Measurements from ENCODE around the gene DIO2.

Gene DIO2

DNA sequence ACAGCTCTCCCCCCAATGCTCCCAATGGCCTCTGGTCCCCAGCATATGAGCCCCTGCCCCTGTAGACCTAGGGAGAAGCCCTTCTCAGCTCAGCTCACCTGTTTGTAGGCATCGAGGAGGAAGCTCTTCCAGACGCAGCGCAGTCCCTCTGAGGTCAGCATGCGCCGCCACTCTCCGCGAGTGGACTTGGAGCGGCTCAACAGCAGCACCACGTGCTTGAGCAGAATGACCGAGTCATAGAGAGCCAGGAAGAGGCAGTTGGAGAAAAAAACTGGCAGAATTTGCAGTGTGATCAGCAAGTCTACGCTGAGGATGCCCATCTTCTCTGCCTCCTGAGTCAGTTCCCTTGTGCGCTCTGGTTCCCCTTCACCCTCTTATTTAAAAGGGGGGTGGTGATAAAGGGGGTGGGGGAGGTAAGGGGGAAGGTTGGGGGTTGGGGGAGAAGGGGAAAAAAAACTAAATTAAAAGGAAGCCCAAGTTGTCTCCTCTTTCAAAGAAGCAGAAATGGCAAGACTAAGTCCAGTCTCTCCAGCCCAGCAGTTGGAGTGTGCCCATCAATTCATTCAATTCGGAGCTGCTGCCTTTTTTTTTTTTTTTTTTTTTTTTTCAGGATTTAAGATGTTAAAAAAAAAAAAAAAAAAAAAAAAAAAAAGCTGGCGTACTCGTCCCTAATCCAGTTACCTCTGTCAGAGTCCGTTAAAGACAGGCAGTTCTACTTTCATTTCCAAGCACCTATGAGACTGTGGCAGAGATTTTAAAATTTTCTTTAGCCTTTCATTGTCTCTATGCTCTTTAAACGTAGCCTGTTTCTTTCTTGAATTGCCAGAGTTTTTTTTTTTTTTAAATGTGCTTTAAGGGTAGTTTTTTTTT is at the start of gene DIO2:
DIO2 (minus strand) TSS at position 352 of the 870 bp plus-strand sequence; CDS start at position 320, 32 bp downstream.
- in situ Hi-C loops (cut with MboI; ENCODE audit: low sequenced_read_pairs) = no loop called here

DNA sequence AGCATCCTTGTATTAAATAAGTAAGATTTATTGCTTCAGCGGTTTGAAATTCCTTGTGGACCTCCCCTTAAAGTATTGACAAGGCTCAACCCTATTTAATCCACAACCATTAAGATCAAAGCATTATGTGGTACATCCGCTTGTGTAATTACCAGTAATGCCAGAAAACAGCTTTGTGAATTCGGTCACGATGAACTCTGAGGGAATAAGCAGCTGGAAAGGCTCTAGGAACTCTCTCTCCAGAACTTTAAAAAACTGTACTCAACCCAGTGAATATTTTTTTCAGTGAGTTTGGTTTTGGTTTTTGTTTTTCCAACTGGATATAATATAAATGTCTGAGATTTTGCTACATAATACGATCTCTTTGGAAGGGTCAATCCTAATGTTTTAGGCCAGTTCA is 49.3 kb upstream of the DIO2 start:
- in situ Hi-C loops (cut with MboI; ENCODE audit: low sequenced_read_pairs) = no loop called here

DNA sequence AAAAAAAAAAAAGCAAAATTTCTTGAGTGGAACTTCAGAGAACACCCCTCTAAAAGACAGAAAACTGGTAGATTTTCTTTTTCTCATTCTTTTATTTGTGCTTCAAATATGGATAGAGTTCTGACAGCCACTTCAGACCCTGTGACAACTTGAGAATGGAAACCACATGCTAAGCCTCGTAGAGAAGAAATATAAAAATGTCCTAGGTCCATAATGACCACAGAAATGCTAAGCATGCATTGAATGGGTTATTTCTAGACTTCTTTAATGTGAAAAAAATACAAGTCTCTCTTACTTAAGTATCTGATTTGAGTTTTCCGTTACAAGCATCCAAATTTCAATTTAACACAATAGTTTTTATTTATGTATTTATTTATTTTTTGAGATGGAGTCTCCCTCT is 28.3 kb upstream of the DIO2 start:
- in situ Hi-C loops (cut with MboI; ENCODE audit: low sequenced_read_pairs) = no loop called here

DNA sequence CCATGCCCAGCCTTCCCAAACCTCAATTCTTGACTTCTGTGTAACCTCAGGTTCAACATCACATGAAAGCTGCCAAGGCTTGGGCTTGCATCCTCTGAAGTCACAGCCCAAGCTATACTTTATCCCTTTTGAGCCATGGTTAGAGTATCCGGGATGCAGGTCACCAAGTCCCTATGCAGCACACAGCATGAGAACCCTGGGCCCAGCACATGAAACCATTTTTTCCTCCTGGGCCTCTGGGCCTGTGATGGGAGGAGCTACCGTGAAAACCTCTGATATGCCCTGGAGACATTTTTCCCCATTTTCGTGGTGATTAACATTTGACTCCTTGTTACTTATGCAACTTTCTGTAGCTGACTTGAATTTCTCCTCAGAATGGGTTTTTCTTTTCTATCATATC is 25.8 kb upstream of the DIO2 start:
- in situ Hi-C loops (cut with MboI; ENCODE audit: low sequenced_read_pairs) = no loop called here

DNA sequence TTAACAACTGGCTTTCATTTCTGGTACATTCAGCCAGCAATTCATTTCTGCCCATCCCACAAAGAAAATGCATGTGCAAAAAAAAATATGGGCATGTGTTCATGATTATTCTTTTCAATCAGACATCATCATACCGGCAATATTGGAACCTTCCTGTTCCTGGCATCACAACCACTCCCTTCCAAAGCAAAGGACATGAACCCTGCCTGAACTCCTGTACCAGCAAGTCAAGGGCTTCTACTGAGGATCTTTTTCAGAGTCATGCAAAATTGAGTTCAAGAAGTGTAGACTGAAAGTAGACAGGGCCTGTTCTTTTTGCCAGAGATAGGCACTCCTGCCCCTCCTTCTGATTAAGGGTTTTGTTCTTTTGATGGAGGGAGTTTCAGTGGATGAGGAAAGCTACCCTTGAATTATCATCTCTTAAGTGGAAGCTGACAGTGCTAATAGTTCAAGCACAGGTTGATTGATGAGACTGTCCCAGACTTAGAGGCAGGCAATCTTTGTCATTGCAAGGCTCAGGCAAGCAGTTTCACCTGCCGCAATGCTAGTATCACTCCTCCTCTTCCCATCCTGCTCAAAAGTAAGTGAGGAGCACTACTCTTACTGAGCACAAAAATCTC is 22.3 kb upstream of the DIO2 start:
- in situ Hi-C loops (cut with MboI; ENCODE audit: low sequenced_read_pairs) = no loop called here

DNA sequence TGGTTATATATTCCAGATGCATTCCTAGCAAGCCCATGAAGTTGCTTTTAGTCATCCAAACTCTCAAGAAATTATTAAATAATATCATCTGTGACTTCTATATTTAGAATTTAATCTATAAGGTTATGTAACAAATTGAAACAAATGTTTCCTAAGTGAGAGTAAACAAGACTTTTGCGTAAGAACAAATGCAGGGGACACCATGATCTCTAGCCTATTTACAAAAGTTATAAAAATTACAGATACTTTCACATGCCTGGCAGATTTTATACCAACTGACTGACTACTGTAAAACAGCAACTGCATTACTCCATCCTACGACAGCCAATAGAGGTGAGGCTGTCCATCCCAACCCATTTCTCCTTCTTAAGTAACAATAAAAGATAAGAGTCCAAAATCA is 20.4 kb upstream of the DIO2 start:
- in situ Hi-C loops (cut with MboI; ENCODE audit: low sequenced_read_pairs) = no loop called here

DNA sequence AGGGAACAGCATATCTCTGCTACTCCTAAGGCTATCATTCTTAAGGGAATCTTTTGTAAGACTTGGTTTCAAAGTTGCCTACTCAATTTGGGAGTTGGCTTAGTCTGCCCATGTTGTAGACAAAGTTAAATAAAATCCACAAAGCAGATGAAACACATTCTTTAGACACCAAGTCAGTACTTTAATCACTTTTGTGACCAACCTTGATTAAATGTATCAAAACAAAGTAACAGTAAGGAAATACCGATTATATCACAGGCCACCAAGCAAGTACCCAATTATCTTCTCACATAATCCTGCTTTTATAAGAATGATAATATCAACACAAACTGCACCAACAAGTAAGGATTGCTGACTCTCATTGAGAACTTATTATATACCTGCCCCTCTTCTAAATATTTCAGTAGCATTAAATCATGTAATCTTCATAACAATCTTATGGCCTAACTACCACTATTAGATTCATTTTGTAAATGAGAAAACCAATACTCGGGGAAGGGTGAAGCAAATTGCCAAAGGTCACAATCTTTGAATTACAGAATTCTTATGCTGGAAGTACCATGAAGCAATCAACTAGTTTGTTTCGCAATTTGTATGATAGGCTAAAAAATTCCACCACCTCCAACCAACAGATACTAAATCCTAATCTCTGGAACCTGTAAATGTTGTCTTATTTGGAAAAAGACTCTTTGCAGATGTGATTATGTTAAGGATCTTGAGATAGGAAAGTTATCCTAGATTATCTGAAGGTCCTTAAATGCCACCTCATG is 12.6 kb upstream of the DIO2 start:
- in situ Hi-C loops (cut with MboI; ENCODE audit: low sequenced_read_pairs) = no loop called here

DNA sequence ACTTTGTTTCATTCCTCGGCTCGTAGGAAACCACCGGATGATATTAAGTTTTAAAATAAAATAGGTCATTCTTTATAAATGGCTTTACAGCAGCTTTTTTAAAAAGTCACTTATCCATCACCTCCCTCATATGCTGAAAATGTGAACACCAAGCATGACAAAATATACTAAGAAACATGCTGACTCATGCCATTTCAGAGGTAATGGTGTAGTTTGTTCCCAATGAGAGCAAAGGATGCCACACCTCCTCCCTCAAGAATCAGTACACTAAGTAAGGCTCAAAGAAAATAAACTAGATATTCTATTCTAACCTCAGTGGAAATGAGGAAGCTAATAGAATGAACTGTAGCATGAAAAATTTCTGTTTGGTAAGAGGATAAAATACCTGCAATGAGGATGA is 5.5 kb upstream of the DIO2 start:
- in situ Hi-C loops (cut with MboI; ENCODE audit: low sequenced_read_pairs) = no loop called here

DNA sequence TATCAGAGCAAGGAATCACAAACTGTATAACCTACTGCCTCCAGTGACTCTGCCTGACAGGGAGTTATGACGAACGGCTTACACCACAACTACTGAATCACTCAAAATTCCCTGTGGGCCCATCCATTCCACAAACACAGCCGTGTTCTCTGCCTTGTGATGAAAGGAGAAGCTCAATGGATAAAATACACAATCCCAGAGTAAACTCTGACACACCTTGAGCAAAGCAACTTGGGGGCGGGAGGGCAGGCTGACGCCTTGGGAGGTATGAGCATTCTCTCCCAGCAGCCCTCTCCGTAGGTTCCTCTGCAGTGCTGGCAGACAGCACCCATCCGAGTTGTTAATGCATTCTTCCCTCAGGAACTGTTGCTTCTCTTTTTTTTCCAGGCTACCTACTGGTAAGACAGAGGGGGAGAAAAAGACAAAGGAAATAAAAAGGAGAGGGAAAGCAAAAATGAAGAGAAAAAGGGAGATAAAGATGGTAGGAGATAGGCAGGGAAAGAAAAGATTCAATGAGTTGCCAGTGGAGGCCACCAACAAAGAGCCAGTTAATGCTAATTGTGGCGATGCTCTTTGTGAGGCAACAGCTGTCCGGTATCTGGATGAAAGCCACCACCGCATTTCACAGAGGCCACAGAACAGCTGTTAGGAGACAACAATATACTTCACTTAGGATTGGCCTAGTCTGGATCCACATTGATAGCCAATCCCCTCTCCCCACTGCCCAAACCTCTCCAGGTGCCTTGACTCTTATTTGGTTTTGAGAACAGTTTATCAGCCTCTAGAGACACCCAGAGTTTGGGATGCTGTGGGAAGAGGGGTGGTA is 4.7 kb upstream of the DIO2 start:
- in situ Hi-C loops (cut with MboI; ENCODE audit: low sequenced_read_pairs) = no loop called here

DNA sequence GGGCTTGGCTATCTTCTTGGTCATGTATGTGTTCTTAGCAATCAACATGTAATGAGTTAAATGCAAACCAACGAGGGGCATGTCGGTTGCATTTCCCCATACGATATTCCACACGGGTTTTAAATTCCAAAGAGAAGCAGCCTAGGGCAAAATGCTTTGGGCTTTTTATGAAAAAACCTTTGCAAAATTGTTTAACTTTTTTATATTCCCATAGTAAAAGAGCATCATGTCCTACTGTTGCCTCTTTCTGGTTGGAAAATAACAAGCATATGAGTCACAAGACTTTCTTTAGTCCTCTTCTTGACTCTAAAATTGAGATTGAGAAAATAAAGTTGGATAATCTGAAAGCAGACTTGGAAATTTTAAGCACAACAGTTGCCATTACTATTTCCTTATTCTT is 3.8 kb upstream of the DIO2 start:
- in situ Hi-C loops (cut with MboI; ENCODE audit: low sequenced_read_pairs) = no loop called here

DNA sequence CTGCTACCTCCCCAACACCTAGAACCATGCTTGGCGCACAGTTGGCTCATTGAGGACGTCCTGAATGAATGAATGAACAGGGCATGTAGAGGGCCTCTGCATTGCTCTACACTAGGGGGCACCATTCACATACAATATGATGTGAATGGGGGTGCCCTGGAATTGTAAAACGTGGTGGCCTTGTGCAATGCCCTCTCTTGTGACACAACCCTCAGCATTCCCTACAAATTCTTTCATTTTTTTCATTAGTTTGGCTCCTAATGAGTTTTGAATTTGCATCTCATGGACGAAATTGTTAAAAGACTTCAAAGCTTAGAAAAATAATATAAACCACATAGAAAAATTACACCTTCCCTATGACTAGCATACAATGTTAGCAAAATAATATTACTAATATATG is 2.3 kb upstream of the DIO2 start:
- in situ Hi-C loops (cut with MboI; ENCODE audit: low sequenced_read_pairs) = no loop called here

DNA sequence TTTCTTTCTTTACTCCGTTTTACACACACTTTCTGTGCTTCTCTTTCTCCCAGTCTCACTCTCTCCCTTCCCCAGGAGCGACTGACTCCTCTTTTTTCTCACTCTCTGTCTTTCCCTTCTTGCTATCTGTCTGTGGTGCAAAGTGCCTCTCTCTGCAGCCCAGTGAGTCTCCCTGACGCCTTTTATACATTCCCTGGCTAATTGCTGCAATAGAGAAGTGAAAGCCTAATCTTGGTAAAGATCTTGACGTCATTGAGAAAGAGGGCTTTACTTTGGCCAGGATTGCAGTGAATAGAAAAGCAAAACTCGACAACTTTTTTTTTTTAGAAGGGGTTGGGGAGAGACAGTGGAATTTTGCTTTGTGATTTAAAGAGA is 706 bp upstream of the DIO2 start:
- in situ Hi-C loops (cut with MboI; ENCODE audit: low sequenced_read_pairs) = no loop called here

DNA sequence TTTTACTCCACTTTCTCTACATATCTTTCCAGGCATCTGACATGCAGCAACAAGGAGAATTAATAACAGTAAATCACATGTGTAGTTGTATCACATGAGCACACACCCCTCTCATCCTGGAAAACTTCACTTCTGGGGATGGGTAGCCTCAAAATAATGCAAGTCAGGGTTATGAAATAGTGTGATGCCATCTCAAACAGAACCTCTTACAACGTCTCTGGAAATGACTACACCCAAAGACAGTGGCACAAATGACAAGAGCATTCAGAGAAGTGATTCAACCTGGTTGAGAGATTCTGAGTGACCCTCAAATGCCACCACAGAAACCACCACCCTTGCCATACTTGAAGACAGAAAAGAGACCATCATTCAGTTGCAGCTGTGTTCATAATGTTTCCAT is 2.8 kb downstream of the DIO2 start:
- in situ Hi-C loops (cut with MboI; ENCODE audit: low sequenced_read_pairs) = no loop called here

DNA sequence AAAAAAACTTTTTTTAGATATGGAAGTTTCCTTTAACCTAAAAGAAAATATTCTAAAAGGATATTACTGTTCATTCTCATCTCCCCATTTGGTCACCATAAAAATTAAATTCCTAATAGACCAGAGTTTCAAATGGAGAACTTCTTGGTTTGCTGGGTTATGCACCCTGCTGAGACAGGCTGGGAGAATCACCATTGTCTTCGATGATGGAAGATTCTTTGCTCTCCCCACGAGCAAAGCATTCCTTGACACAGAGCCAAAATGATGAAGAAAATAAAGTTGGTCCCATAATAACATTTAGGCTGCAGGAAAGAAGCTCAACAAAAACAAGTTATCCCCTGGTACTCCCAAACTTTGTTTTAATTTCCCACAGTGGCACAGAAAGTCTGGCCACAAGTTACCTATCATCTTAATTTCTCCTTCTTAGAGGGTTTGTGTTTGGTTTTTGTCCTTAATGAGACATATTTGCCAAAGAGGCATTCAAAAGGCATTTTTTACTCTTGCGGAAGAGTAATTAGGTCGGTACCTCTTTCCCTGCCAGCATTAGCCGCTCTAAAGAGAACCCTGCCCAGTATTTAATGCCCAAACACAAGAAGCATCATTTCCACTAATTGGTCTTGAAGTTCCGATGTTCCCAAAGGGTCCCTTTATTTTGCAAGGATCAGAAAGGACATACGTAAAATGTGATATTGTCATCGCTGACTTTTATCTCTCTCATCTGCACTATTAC is 4.8 kb downstream of the DIO2 start:
- in situ Hi-C loops (cut with MboI; ENCODE audit: low sequenced_read_pairs) = no loop called here

DNA sequence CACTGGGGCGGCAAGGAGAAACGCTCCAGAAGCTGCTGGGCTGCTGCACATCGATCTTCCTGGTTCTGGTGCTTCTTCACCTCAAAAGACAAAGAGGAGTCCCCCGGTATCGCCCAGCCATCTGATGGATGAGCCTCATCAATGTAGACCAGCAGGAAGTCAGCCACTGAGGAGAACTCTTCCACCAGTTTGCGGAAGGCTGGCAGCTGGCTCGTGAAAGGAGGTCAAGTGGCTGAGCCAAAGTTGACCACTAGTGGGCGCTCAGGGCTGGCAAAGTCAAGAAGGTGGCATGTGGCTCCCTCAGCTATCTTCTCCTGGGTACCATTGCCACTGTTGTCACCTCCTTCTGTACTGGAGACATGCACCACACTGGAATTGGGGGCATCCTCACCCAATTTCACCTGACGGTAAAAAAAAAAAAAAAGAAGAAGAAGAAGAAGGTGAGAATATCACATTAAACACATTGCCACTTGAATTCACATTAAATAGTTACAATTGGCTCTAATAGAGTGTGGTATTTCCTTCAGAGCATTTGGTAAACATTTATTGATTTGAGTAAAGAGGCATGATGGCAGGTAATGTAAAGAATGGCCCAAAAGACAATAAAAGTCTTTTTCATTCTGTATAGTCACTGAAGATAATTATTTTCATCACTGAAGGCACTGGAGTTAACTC is 8.3 kb downstream of the DIO2 start:
- in situ Hi-C loops (cut with MboI; ENCODE audit: low sequenced_read_pairs) = no loop called here

DNA sequence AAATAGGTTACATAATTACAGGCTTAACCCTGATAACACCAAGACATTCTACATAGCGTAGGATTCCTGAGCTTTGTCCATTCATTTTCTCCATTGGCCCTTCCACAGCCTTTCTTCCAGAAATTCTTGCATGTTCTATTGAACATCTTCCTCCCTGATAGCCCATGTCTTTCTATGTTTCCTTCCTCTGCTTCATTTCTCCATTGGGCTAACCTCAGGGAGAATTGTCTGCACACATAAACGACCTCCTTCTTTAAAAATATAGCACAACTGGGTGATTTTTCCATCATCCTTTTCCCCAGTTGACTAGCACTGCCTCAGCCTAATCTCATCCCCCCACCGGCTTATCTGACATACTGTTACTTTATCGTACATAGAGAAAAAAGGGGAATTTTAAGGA is 11.2 kb downstream of the DIO2 start:
- in situ Hi-C loops (cut with MboI; ENCODE audit: low sequenced_read_pairs) = no loop called here

DNA sequence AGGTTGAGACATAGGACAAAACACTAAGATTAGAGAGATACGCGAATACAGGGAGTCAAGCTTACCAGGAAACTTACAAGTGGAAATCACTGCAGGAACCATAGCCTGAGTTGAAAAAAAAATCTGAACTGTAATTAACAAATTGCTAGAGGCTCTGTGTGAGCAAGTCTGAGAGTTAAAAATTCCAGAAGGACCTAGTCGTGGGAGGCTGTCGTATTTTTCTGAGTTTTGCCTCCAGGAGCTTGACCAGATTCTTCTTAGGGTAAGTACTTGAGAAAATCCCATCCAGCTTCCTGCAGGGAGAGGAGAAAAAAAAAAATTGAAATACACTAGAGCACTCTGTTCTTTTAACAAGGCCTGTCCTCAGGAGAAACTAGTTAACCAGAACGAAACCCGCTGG is 22.7 kb downstream of the DIO2 start:
- in situ Hi-C loops (cut with MboI; ENCODE audit: low sequenced_read_pairs) = no loop called here

DNA sequence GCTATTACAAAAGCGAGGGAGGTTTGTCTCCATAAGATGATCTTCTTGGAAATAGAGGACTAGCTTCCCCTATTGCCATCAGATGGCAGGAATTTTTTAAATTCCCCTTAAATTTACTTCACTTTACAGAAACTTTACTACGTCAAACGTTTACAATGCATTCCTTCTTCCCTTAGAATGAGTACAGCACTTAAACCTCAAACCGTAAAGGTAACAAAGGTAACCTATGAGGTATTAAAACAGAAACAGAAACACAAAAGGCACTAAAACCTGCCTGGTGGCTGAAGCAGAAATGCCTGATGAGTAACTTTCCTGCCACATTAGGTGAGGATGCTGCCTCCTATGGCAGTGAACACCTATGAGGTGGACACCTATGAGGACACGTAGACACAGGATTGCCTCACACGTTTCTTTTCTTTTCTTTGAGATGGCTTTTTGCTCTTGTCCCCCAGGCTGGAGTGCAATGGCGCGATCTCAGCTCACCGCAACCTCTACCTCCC is 25.0 kb downstream of the DIO2 start:
- in situ Hi-C loops (cut with MboI; ENCODE audit: low sequenced_read_pairs) = no loop called here

DNA sequence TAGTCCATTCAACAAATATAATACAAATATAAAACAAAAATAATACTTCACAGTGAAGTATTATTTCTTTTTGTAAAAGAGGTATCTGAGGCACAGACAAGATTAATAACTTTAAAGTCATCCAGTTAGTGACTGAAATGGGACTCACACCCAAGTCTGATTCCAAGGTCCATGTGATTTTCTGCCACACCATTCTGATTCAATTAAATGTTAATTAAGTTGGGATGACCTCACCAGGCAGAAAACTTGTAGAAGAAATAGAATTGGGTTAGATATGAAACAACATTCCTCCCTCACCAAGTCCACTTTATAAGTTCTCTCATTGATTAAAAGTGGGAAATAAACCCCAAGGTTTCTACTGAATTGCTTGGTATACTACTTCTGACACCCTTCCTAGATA is 34.4 kb downstream of the DIO2 start:
- in situ Hi-C loops (cut with MboI; ENCODE audit: low sequenced_read_pairs) = no loop called here

All from HL-60/S4 (cell line).